DND-41 (cell line): ENCODE measurements around the gene SYT5.

Experiments
- EZH2 ChIP-seq: IDR thresholded peaks from 3 replicates; pipeline ENCODE4 v1.6.1; 2012; ENCODE audit warnings: borderline replicate concordance, low read depth, mild to moderate bottlenecking, moderate library complexity, low read length, inconsistent platforms; ENCODE audit not compliant: severe bottlenecking
- TF ChIP-seq, protein P1 (sequence below): IDR thresholded peaks from 2 replicates; pipeline ENCODE4 v1.5.1; 2012; ENCODE audit warnings: borderline replicate concordance, low read length, moderate library complexity, mild to moderate bottlenecking; ENCODE audit not compliant: poor library complexity, severe bottlenecking; ENCODE audit errors: extremely low read depth

DNA sequence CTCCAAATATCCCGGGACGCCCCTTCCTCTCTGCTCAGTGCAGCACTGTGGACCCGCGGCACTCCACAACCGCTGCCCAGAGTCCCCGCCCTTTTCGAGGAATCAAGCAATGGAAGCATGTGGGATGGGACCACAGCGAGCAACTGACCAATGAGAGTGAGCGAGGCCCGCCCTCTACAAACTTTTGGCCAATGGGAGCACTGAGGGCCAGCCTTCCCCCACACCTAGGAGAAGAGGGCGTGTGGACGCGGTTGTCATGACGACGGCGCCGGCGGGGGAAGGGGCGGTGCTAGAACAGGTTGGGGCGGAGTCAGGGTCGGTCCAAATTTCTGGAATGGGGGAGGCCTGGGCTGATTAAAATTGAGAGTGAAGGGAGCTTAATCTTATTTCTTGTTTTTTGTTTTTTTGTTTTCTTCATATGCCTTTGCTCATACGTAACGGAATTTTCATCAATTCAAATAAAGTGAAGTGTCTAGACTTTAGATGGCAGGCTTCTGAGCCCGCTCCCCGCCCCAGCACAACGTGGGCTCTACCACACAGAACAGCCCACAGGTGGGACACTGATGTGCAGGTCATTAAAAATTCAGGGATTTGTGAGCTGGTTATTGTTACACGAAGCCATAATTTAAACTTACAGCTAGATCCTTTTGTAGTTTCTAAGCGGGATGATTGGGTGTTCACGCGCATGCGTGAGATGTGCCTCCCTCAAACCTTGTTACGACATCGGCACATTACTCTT, 13.4 kb downstream of the SYT5 start, which contains the start of gene DNAAF3:
- TF ChIP-seq EZH2 = no peak
- TF ChIP-seq, protein P1, sequence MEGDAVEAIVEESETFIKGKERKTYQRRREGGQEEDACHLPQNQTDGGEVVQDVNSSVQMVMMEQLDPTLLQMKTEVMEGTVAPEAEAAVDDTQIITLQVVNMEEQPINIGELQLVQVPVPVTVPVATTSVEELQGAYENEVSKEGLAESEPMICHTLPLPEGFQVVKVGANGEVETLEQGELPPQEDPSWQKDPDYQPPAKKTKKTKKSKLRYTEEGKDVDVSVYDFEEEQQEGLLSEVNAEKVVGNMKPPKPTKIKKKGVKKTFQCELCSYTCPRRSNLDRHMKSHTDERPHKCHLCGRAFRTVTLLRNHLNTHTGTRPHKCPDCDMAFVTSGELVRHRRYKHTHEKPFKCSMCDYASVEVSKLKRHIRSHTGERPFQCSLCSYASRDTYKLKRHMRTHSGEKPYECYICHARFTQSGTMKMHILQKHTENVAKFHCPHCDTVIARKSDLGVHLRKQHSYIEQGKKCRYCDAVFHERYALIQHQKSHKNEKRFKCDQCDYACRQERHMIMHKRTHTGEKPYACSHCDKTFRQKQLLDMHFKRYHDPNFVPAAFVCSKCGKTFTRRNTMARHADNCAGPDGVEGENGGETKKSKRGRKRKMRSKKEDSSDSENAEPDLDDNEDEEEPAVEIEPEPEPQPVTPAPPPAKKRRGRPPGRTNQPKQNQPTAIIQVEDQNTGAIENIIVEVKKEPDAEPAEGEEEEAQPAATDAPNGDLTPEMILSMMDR = no peak
